GM23338 (cell line): ENCODE measurements around the gene INPP4B. TPM values are rescaled to one million over a fixed set of nuclear protein-coding genes. Genes with fewer than 3 reads are reported as not detected.
"Not testable (repeated sequence)": the region's sequence is repeated elsewhere in the genome, so short reads cannot be mapped to it uniquely, and the experiment has no call there.

ENCODE experiments used
- ATAC-seq: fragments of 200-7000 bp; cut with Tn5 transposase; 3 replicates; pipeline ENCODE4 v1.9.1; 2020
- DNase-seq: peaks from one replicate; pipeline ENCODE4 v3.0.0-alpha.2; 2015; ENCODE audit warnings: low spot score
- H2AFZ ChIP-seq: fragments of 200-600 bp; sonication (generic); 2 replicates; pipeline ENCODE4 v1.8.0; 2016; ENCODE audit warnings: antibody characterized with exemption, mild to moderate bottlenecking, moderate library complexity
- H3F3A ChIP-seq: fragments of 200-600 bp; sonication (generic); replicated peaks from 2 replicates; pipeline ENCODE4 v1.8.0; 2017; ENCODE audit warnings: antibody characterized with exemption, mixed run types, low read depth
- H3K27ac ChIP-seq: fragments of 200-600 bp; sonication (generic); 2 replicates; pipeline ENCODE4 v1.6.1; 2016; ENCODE audit warnings: low read depth
- H3K27me3 ChIP-seq: fragments of 200-600 bp; sonication (generic); 2 replicates; pipeline ENCODE4 v1.8.0; 2016; ENCODE audit warnings: mild to moderate bottlenecking, mixed run types, moderate library complexity; ENCODE audit not compliant: insufficient read depth
- H3K36me3 ChIP-seq: fragments of 200-600 bp; sonication (generic); 2 replicates; pipeline ENCODE4 v1.8.0; 2016; ENCODE audit warnings: mild to moderate bottlenecking; ENCODE audit not compliant: insufficient read depth
- H3K4me1 ChIP-seq: fragments of 200-600 bp; sonication (generic); 2 replicates; pipeline ENCODE4 v1.8.0; 2016; ENCODE audit warnings: mild to moderate bottlenecking, moderate library complexity; ENCODE audit not compliant: insufficient read depth
- H3K4me2 ChIP-seq: fragments of 200-600 bp; sonication (generic); 2 replicates; pipeline ENCODE4 v1.7.1; 2017; ENCODE audit warnings: mixed run types
- H3K4me3 ChIP-seq: fragments of 200-600 bp; sonication (generic); 2 replicates; pipeline ENCODE4 v1.6.1; 2016; ENCODE audit warnings: mixed run types
- H3K79me2 ChIP-seq: fragments of 200-600 bp; sonication (generic); replicated peaks from 2 replicates; pipeline ENCODE4 v1.8.0; 2017; ENCODE audit warnings: mild to moderate bottlenecking; ENCODE audit not compliant: insufficient read depth
- H3K9me2 ChIP-seq: fragments of 200-600 bp; sonication (generic); 2 replicates; pipeline ENCODE4 v1.8.0; 2017; ENCODE audit not compliant: insufficient read depth
- H4K20me1 ChIP-seq: fragments of 200-600 bp; sonication (generic); replicated peaks from 2 replicates; pipeline ENCODE4 v1.8.0; 2017; ENCODE audit warnings: mild to moderate bottlenecking; ENCODE audit not compliant: insufficient read depth
- H3K27ac Mint-ChIP-seq: 2 replicates; pipeline ENCODE4 v1.8.0; 2020; ENCODE audit warnings: inconsistent platforms, mild to moderate bottlenecking, moderate library complexity, mixed read lengths
- H3K27me3 Mint-ChIP-seq: 3 replicates; pipeline ENCODE4 v1.8.0; 2022; ENCODE audit warnings: low read depth, mild to moderate bottlenecking, moderate library complexity, mixed read lengths, inconsistent platforms; ENCODE audit not compliant: insufficient read depth, poor library complexity
- H3K36me3 Mint-ChIP-seq: 3 replicates; pipeline ENCODE4 v1.8.0; 2021; ENCODE audit warnings: low read depth, mild to moderate bottlenecking, inconsistent platforms, moderate library complexity, mixed read lengths
- H3K4me1 Mint-ChIP-seq: 3 replicates; pipeline ENCODE4 v1.8.0; 2020; ENCODE audit warnings: mild to moderate bottlenecking, inconsistent platforms, mixed read lengths
- H3K4me3 Mint-ChIP-seq: 3 replicates; pipeline ENCODE4 v1.8.0; 2021; ENCODE audit warnings: moderate library complexity, mild to moderate bottlenecking, inconsistent platforms, mixed read lengths
- H3K9me3 Mint-ChIP-seq: 3 replicates; pipeline ENCODE4 v1.8.0; 2020; ENCODE audit warnings: moderate library complexity, mild to moderate bottlenecking, inconsistent platforms, mixed read lengths
- CREB1 ChIP-seq: fragments of 250-450 bp; sonication (Bioruptor Pico); IDR thresholded peaks from 2 replicates; pipeline ENCODE4 v1.5.0; 2020; ENCODE audit warnings: low read depth, mild to moderate bottlenecking, moderate library complexity
- CTCF ChIP-seq, 2 experiments: fragments of 200-600 bp in 1 of 2; sonication (generic) in 1 of 2; conservative IDR thresholded peaks; 2 replicates each; pipeline versions ENCODE4 v1.5.1 to v1.6.1; 2016 to 2017; ENCODE audit warnings: antibody characterized with exemption in 2 of 2, low read depth in 2 of 2, mild to moderate bottlenecking in 2 of 2, moderate library complexity in 1 of 2
- EZH2 ChIP-seq: fragments of 200-600 bp; sonication (generic); IDR thresholded peaks from one replicate; pipeline ENCODE4 v1.8.0; 2017; ENCODE audit warnings: antibody characterized with exemption, mild to moderate bottlenecking, low read depth; ENCODE audit not compliant: unreplicated experiment
- EZH2phosphoT487 ChIP-seq: fragments of 200-600 bp; sonication (generic); IDR thresholded peaks from one replicate; pipeline ENCODE4 v1.8.1; 2018; ENCODE audit warnings: antibody characterized with exemption; ENCODE audit not compliant: unreplicated experiment
- JUNB ChIP-seq: IDR thresholded peaks from one replicate; pipeline ENCODE4 v1.6.1; 2016; ENCODE audit warnings: antibody characterized with exemption; ENCODE audit not compliant: unreplicated experiment
- NANOG ChIP-seq: IDR thresholded peaks from 2 replicates; pipeline ENCODE4 v1.6.1; 2016; ENCODE audit warnings: antibody characterized with exemption, borderline replicate concordance
- POLR2AphosphoS5 ChIP-seq: IDR thresholded peaks from 2 replicates; pipeline ENCODE4 v1.6.1; 2016; ENCODE audit warnings: antibody characterized with exemption, low read depth
- REST ChIP-seq: IDR thresholded peaks from one replicate; pipeline ENCODE4 v1.6.1; 2018; ENCODE audit warnings: antibody characterized with exemption; ENCODE audit not compliant: unreplicated experiment
- STAT1 ChIP-seq: IDR thresholded peaks from one replicate; pipeline ENCODE4 v1.6.1; 2016; ENCODE audit warnings: antibody characterized with exemption; ENCODE audit not compliant: unreplicated experiment
- ZNF114 ChIP-seq: fragments of 250-450 bp; sonication (Bioruptor Pico); IDR thresholded peaks from 2 replicates; pipeline ENCODE4 v1.5.0; 2020; ENCODE audit warnings: mild to moderate bottlenecking, moderate library complexity
- ZNF331 ChIP-seq: fragments of 250-450 bp; sonication (Bioruptor Pico); IDR thresholded peaks from 2 replicates; pipeline ENCODE4 v1.5.0; 2020; ENCODE audit warnings: low read depth, mild to moderate bottlenecking, moderate library complexity
- polyA plus RNA-seq: library from polyadenylated mRNA; unstranded; fragments of >200 nt; fragmentation: Nextera tagmentation; extraction: Ambion mirVana; gene quantifications from 2 replicates; pipeline ENCODE4 v1.2.1, GENCODE V29; 2016
- total RNA-seq: library from RNA; depleted of rRNA; stranded (reverse); fragments of >200 nt; shearing (Covaris generic); gene quantifications from 2 replicates; pipeline ENCODE4 v1.2.3, GENCODE V29; 2014
- TF ChIP-seq, protein P1 (sequence below): IDR thresholded peaks from 2 replicates; pipeline ENCODE4 v1.6.1; 2016; ENCODE audit warnings: antibody characterized with exemption

INPP4B gene
- total and polyA plus RNA-seq, 2 experiments from 2014 or later, result 0.11 to 0.14 TPM

DNA sequence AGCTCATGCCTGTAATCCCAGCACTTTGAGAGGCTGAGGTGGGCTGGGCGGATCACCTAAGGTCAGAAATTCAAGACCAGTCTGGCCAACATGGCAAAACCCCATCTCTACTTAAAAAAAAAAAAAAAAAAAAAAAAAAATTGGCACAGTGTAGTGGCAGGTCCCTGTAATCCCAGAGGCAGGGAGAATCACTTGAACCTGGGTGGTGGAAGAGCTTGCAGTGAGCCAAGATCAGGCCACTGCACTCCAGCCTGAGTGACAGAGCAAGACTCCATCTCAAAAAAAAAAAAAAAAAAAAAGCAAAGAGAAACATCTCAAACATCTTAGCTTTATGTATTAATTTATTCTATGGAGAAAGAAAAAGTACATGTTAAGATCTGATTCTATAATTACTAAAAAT is 201.5 kb downstream of the INPP4B start:
- H3K79me2 ChIP-seq, H3K4me1 ChIP-seq, H3K36me3 Mint-ChIP-seq, H3K27ac Mint-ChIP-seq, H3K4me3 ChIP-seq, H3F3A ChIP-seq, H3K27ac ChIP-seq, H3K4me2 ChIP-seq, H3K36me3 ChIP-seq, H3K4me3 Mint-ChIP-seq, H3K4me1 Mint-ChIP-seq, H3K27me3 Mint-ChIP-seq, H4K20me1 ChIP-seq, H2AFZ ChIP-seq, ATAC-seq, DNase-seq, H3K9me2 ChIP-seq, H3K27me3 ChIP-seq: not testable (repeated sequence)
- H3K9me3 Mint-ChIP-seq, result peaks cover 37% of the 10 kb centered on the region

- Histone ChIP-seq H3K9me2 (0 out of 2 replicates have a peak, but pooled peaks cover 7% of the 10 kb centered on the region), H2AFZ (no peak overlapping the region), H3K4me1 (no peaks in the 10 kb centered on the region), H3K4me3 (no peak overlapping the region), H3K79me2 (no peaks in the 10 kb centered on the region), H3K4me2 (no peak overlapping the region), H3K36me3 (no peaks in the 10 kb centered on the region), H3K27ac (no peak overlapping the region), H3K27me3 (no peaks in the 10 kb centered on the region), H4K20me1 (no peaks in the 10 kb centered on the region), H3F3A (no peaks in the 10 kb centered on the region)
- no peak overlapping the region for H3K4me3 Mint-ChIP-seq
- no peaks in the 10 kb centered on the region; the same call in 2 of the 3 replicates for H3K36me3 Mint-ChIP-seq
- H3K27me3 Mint-ChIP-seq, result no peaks in the 10 kb centered on the region
- no peak for ATAC-seq
- H3K9me3 Mint-ChIP-seq, result peaks cover 16% of the 10 kb centered on the region; the same call in 2 of the 3 replicates
- TF ChIP-seq JUNB (no peak), CREB1 (CRISPR knock-in tag) (no peak), ZNF114 (CRISPR knock-in tag) (no peak), STAT1 (no peak)
- TF ChIP-seq, protein P1, sequence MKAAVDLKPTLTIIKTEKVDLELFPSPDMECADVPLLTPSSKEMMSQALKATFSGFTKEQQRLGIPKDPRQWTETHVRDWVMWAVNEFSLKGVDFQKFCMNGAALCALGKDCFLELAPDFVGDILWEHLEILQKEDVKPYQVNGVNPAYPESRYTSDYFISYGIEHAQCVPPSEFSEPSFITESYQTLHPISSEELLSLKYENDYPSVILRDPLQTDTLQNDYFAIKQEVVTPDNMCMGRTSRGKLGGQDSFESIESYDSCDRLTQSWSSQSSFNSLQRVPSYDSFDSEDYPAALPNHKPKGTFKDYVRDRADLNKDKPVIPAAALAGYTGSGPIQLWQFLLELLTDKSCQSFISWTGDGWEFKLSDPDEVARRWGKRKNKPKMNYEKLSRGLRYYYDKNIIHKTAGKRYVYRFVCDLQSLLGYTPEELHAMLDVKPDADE, result no peak
- H3K27ac Mint-ChIP-seq, result no peak overlapping the region
- H3K4me1 Mint-ChIP-seq, result no peaks in the 10 kb centered on the region
- no peak for DNase-seq
Measured at GRCh38 chr4:142637614-142638013, 208.5 kb downstream of the INPP4B start.

- Histone ChIP-seq H3K9me2 (no peaks in the 10 kb centered on the region), H2AFZ (no peak overlapping the region), H3K27ac (no peak overlapping the region), H3K4me2 (no peak overlapping the region), H3K36me3 (no peaks in the 10 kb centered on the region), H4K20me1 (no peaks in the 10 kb centered on the region), H3K4me1 (no peaks in the 10 kb centered on the region), H3K27me3 (no peaks in the 10 kb centered on the region), H3F3A (no peaks in the 10 kb centered on the region), H3K79me2 (no peaks in the 10 kb centered on the region), H3K4me3 (no peak overlapping the region)
- TF ChIP-seq CTCF (conservative IDR thresholded peaks at IDR 0.05; ENCODE audit: low read depth in 2 of 2), result no peak
- no peak for TF ChIP-seq EZH2
- no peak for TF ChIP-seq REST
- TF ChIP-seq ZNF114 (CRISPR knock-in tag), result no peak
- TF ChIP-seq CREB1 (CRISPR knock-in tag), result no peak
- no peak for TF ChIP-seq POLR2AphosphoS5
- TF ChIP-seq NANOG, result no peak
- no peak for TF ChIP-seq JUNB
- no peak for TF ChIP-seq EZH2phosphoT487
- TF ChIP-seq ZNF331 (CRISPR knock-in tag), result no peak
- DNase-seq, result no peak
- Mint-ChIP-seq H3K4me3 (no peak overlapping the region), H3K36me3 (no peaks in the 10 kb centered on the region; the same call in 2 of the 3 replicates), H3K27ac (no peak overlapping the region), H3K9me3 (0 out of 3 replicates have a peak, but pooled peaks cover 1% of the 10 kb centered on the region), H3K27me3 (no peaks in the 10 kb centered on the region), H3K4me1 (no peaks in the 10 kb centered on the region)
- no peak for ATAC-seq
Measured at GRCh38 chr4:142631836-142632235, 214.3 kb downstream of the INPP4B start.
